ENCODE measurements around the gene TFCP2. TPM values are rescaled to one million over a fixed set of nuclear protein-coding genes. Genes with fewer than 3 reads are reported as not detected.

The TFCP2 gene
- total and polyA plus RNA-seq, 12 donors = 8.7 to 30.9 (median 24.1) TPM

DNA sequence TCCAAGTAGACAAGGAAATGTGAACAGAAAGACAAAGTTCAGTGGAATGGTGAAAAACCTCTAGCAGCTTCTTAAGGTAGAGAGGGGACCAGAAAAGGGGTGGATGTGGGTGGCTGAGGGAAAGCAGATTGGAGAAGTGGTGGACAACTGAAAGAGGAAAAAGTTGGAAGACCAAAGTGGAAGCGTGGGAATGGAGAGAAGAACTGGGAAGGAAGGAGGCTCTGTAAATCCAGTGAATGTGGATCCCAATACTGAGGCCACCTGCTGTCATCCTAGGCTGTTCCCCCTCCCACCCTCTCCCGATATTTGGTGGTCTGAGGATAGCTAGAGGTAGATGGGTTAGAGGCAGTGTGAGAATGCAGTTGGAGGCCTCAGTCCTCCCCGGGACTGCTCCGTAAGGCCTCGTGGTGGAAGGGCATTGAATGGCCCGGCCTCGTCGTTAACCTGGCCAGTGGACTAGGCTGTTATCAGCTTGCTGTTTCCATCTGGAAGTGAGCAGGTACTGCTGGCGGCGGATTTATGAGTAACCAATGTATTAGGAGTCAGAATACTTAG lies 45.7 kb upstream of the TFCP2 start:
- peaks cover 6 to 26% (median 19%) of the 10 kb centered on the region in 9 donors for H3K4me1 ChIP-seq
- H3K4me3 ChIP-seq = peak overlapping the region; percentile 84 to 98 (median 90)
- TF ChIP-seq, protein P1, sequence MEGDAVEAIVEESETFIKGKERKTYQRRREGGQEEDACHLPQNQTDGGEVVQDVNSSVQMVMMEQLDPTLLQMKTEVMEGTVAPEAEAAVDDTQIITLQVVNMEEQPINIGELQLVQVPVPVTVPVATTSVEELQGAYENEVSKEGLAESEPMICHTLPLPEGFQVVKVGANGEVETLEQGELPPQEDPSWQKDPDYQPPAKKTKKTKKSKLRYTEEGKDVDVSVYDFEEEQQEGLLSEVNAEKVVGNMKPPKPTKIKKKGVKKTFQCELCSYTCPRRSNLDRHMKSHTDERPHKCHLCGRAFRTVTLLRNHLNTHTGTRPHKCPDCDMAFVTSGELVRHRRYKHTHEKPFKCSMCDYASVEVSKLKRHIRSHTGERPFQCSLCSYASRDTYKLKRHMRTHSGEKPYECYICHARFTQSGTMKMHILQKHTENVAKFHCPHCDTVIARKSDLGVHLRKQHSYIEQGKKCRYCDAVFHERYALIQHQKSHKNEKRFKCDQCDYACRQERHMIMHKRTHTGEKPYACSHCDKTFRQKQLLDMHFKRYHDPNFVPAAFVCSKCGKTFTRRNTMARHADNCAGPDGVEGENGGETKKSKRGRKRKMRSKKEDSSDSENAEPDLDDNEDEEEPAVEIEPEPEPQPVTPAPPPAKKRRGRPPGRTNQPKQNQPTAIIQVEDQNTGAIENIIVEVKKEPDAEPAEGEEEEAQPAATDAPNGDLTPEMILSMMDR (IDR thresholded peaks at IDR 0.05) = no peak
- intact Hi-C loops (cut with DNase I) = loop anchor here in 6 of 10 donors (2.0 to 5.0 kb wide), 5 partner anchors 20 to 171 kb away; partner anchors contain the start of genes DAZAP2 (in 2 of the 6), TFCP2 (in 2 of the 6) and LETMD1 (in 1 of the 6)
- H3K27me3 ChIP-seq = no peaks in the 10 kb centered on the region
- peak overlapping the region; percentile 90 to 98 (median 96) for H3K27ac ChIP-seq
- 39 to 45% methylated on average over 10 of the region's 10 CpGs for WGBS, 2 donors
- ATAC-seq = peak in 6 of 8 donors; percentile 1 to 29 (median 17)
- H3K36me3 ChIP-seq = no peaks in the 10 kb centered on the region
- no peaks in the 10 kb centered on the region for H3K9me3 ChIP-seq
- no peak for DNase-seq

DNA sequence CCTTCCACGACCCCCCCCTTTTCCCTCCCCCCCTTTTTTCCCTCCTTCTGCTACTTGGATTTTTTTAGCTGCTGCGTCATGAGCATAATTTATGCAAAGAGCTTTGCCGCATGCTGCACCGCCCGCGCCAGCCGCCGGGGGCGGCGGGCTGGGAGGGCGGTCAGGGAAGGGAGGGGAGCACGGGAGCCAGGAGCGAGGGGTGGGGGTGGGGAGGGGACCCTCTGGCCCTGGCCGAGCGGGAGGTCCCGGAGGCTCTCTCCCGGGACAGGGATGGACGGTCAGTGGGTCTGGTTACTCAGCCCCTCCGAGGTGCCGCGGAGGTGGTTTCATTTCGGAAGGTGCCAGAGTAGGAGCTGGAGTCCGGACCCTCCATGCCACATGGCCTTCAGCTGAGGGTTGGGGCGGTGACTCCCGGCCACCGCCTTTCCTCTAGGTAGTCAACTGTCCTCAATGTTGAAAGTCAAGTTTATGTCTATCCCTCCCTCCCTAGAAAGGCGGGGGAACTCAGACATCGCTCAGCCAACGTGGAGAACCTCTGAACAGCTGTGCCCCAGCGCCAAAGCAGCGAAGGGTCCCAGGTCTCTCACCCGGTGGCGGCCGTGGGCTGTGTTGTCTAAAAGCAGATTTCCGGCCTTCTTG lies 45.2 kb upstream of the TFCP2 start, which contains the start of gene POU6F1:
POU6F1 (minus strand) TSS at position 95 of the 639 bp plus-strand sequence. CDS start 11,226 bp downstream, outside the sequence.
- H3K36me3 ChIP-seq = no peaks in the 10 kb centered on the region
- peak within 1 kb of the TSS; percentile 90 to 98 (median 96) for H3K27ac ChIP-seq
- intact Hi-C loops (cut with DNase I) = loop anchor here in 6 of 10 donors (1.0 to 5.0 kb wide), 6 partner anchors 21 to 171 kb away; partner anchors contain the start of genes TFCP2 (in 3 of the 6), DAZAP2 (in 2 of the 6) and LETMD1 (in 1 of the 6)
- TF ChIP-seq, protein P1 (IDR thresholded peaks at IDR 0.05) = peak; percentile 53 to 64 (median 59)
- H3K4me1 ChIP-seq = peaks cover 6 to 26% (median 19%) of the 10 kb centered on the region in 9 donors
- no peaks in the 10 kb centered on the region for H3K9me3 ChIP-seq
- WGBS, 2 donors = 1 to 2% methylated on average over 33 to 35 of the region's 35 CpGs
- peak; percentile 92 to 97 (median 94) for ATAC-seq
- DNase-seq = peak; percentile 77
- H3K4me3 ChIP-seq = peak within 1 kb of the TSS; percentile 84 to 98 (median 90)
- H3K27me3 ChIP-seq = no peaks in the 10 kb centered on the region

DNA sequence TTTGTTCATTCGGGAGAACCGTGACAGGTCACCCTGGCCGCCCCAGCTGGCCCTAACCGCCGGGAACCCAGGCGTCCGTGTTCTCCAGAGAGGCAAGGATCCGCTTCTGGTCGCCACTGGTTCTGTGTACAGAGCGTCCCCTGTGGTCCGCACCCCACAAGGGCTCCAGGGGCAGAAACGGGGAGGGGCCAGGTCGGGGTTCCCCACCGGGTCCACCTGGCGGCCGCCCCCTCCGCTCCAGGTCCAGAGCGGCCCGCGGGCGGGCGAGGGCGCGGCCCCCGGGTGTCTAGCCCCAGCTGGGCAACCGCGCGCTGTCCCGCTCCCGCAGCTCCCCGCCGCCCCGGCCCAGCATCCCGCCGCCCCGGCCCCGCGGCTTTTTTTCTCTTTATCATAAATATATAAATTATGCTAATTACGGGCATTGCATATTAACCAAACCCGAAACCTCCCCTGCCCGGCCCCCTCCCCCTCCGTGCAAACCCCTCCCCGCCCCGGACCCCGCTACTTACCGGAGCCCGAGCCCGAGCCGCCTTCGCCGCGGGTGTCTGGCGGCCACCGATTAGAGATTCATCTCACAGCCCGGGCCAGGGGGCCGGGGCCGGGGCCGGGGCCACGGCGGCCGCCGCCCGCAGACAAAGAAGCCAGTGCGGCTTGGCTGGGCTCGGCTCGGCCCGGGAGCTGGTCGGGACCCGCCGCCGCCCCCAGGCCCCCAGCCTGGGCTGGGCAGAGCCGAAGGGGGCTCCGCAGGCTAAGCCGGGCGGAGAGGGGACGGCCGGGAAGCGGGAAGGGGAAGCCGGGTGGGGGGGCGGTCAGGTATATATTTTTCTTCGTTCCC lies 44.4 kb upstream of the TFCP2 start:
- Histone ChIP-seq H3K36me3 (no peaks in the 10 kb centered on the region), H3K9me3 (no peaks in the 10 kb centered on the region), H3K4me3 (peak overlapping the region; percentile 84 to 98 (median 90)), H3K4me1 (peaks cover 6 to 26% (median 19%) of the 10 kb centered on the region in 9 donors), H3K27ac (peak overlapping the region; percentile 90 to 98 (median 96)), H3K27me3 (no peaks in the 10 kb centered on the region)
- TF ChIP-seq, protein P1 (IDR thresholded peaks at IDR 0.05) = peak in 7 of 9 donors; percentile 6 to 51 (median 32)
- ATAC-seq (peak; percentile 41 to 76 (median 55)), DNase-seq (peak; percentile 57)
- 1% methylated on average over 64 to 81 of the region's 81 CpGs for WGBS, 2 donors
- intact Hi-C loops (cut with DNase I) = loop anchor here in 5 of 10 donors (1.0 to 5.0 kb wide), 5 partner anchors 44 to 170 kb away; partner anchors contain the start of genes TFCP2 (in 3 of the 5) and LETMD1 (in 1 of the 5)

Data from heart right ventricle (tissue), 16 donors.